K562 (cell line): ENCODE measurements around the gene AGRN. TPM values are rescaled to one million over a fixed set of nuclear protein-coding genes. Genes with fewer than 3 reads are reported as not detected.

Experiments
- BRCA1 ChIP-seq, 2 experiments: fragments of 450-650 bp in 1 of 2; sonication (generic) in 1 of 2; formaldehyde crosslinking in 1 of 2; IDR thresholded peaks; 2 replicates each; pipeline versions ENCODE4 v1.5.0 to v1.6.1; 2017 to 2020; ENCODE audit warnings: mild to moderate bottlenecking in 1 of 2, missing genetic modification reagents in 1 of 2
- DACH1 ChIP-seq: fragments of 450-650 bp; IDR thresholded peaks from 2 replicates; pipeline ENCODE4 v1.6.1; 2018; ENCODE audit not compliant: partially characterized antibody
- FUS ChIP-seq: fragments of 200-400 bp; formaldehyde crosslinking; optimal IDR thresholded peaks from 2 replicates; pipeline ENCODE3; 2017; ENCODE audit warnings: low read depth, low read length
- GATAD2B ChIP-seq: fragments of 450-650 bp; IDR thresholded peaks from 2 replicates; pipeline ENCODE4 v1.6.1; 2017; ENCODE audit warnings: mild to moderate bottlenecking, borderline replicate concordance
- NRF1 ChIP-seq, 2 experiments: fragments of 450-650 bp; IDR thresholded peaks in 1 of 2; conservative IDR thresholded peaks in 1 of 2; 2 replicates each; pipeline ENCODE4 v1.6.1; 2014; ENCODE audit warnings: mild to moderate bottlenecking in 2 of 2
- PHF8 ChIP-seq: fragments of 200-600 bp; sonication (generic); IDR thresholded peaks from 2 replicates; pipeline ENCODE4 v1.6.1; 2012; ENCODE audit warnings: mixed run types, mild to moderate bottlenecking, inconsistent platforms, low read length, moderate library complexity, borderline replicate concordance
- POLR2B ChIP-seq: fragments of 450-650 bp; IDR thresholded peaks from 2 replicates; pipeline ENCODE4 v1.6.1; 2018; ENCODE audit warnings: low read depth; ENCODE audit not compliant: partially characterized antibody
- RBFOX2 ChIP-seq: fragments of 200-400 bp; formaldehyde crosslinking; IDR thresholded peaks from 2 replicates; pipeline ENCODE4 v1.6.1; 2017; ENCODE audit warnings: low read depth, mild to moderate bottlenecking, low read length, moderate library complexity
- RBM14 ChIP-seq: fragments of 200-400 bp; formaldehyde crosslinking; IDR thresholded peaks from 2 replicates; pipeline ENCODE4 v1.6.1; 2018; ENCODE audit warnings: low read depth, mild to moderate bottlenecking, low read length, moderate library complexity, borderline replicate concordance; ENCODE audit not compliant: insufficient read depth
- TAF1 ChIP-seq: IDR thresholded peaks from 2 replicates; pipeline ENCODE4 v1.6.1; 2011; ENCODE audit warnings: mild to moderate bottlenecking, low read length, moderate library complexity; ENCODE audit not compliant: insufficient read depth, control insufficient read depth, severe bottlenecking; ENCODE audit errors: extremely low read depth
- ZBTB17 ChIP-seq: fragments of 450-650 bp; formaldehyde crosslinking; IDR thresholded peaks from 2 replicates; pipeline ENCODE4 v1.4.0; 2020; ENCODE audit warnings: mild to moderate bottlenecking
- ZFX ChIP-seq: sonication (generic); formaldehyde crosslinking; IDR thresholded peaks from 2 replicates; pipeline ENCODE4 v1.8.0; 2022; ENCODE audit warnings: mild to moderate bottlenecking, missing genetic modification reagents, moderate library complexity
- ZNF24 ChIP-seq: fragments of 450-650 bp; IDR thresholded peaks from 2 replicates; pipeline ENCODE4 v1.6.1; 2016
- ZNF274 ChIP-seq: IDR thresholded peaks from 2 replicates; pipeline ENCODE4 v1.6.1; 2011; ENCODE audit warnings: low read depth, mild to moderate bottlenecking, low read length, moderate library complexity, borderline replicate concordance
- ZNF316 ChIP-seq: fragments of 450-650 bp; IDR thresholded peaks from 2 replicates; pipeline ENCODE4 v1.6.1; 2016
- ZNF695 ChIP-seq: fragments of 450-650 bp; formaldehyde crosslinking; IDR thresholded peaks from 2 replicates; pipeline ENCODE4 v1.4.0; 2020; ENCODE audit warnings: mild to moderate bottlenecking, moderate library complexity
- polyA plus RNA-seq, 8 experiments: library from polyadenylated mRNA; depleted of rRNA in 4 of 8; stranded (reverse) in 5 of 8; unstranded in 3 of 8; fragments of >200 nt; fragmentation: Nextera tagmentation in 2 of 8; fragmentation: Illumina TruSeq in 1 of 8; extraction: Ambion mirVana in 2 of 8; extraction: Trizol in 1 of 8; gene quantifications; 2 replicates each; pipeline versions ENCODE4 v1.2.1 to v1.2.3, GENCODE V29; 2011 to 2014; ENCODE audit warnings: inconsistent platforms in 1 of 8, missing spikeins in 1 of 8
- total RNA-seq, 7 experiments: library from RNA; depleted of rRNA in 6 of 7; stranded (reverse); fragments of >200 nt in 6 of 7; fragmentation: Illumina TruSeq in 2 of 7; extraction: Trizol in 2 of 7; gene quantifications; 2 replicates each; pipeline versions ENCODE4 v1.2.1 to v1.2.3, GENCODE V29; 2011 to 2021; ENCODE audit warnings: low replicate concordance in 1 of 7
- TF ChIP-seq, protein P1 (sequence below): fragments of 250-450 bp; sonication (Bioruptor Pico); IDR thresholded peaks from 2 replicates; pipeline ENCODE4 v1.4.0; 2020
- TF ChIP-seq, protein P2 (sequence below): fragments of 450-650 bp; IDR thresholded peaks from 2 replicates; pipeline ENCODE4 v1.6.1; 2016; ENCODE audit warnings: antibody characterized with exemption
- TF ChIP-seq, protein P3 (sequence below): fragments of 250-450 bp; sonication (Bioruptor Pico); IDR thresholded peaks from 2 replicates; pipeline ENCODE4 v1.8.0; 2021; ENCODE audit warnings: moderate library complexity, mild to moderate bottlenecking, inconsistent platforms

The AGRN gene
- total and polyA plus RNA-seq, 9 of the 15 experiments (the other 6 are each of a cell fraction or from before 2014, with no cell fraction given), result 0.04 to 111 (median 18.1) TPM

DNA sequence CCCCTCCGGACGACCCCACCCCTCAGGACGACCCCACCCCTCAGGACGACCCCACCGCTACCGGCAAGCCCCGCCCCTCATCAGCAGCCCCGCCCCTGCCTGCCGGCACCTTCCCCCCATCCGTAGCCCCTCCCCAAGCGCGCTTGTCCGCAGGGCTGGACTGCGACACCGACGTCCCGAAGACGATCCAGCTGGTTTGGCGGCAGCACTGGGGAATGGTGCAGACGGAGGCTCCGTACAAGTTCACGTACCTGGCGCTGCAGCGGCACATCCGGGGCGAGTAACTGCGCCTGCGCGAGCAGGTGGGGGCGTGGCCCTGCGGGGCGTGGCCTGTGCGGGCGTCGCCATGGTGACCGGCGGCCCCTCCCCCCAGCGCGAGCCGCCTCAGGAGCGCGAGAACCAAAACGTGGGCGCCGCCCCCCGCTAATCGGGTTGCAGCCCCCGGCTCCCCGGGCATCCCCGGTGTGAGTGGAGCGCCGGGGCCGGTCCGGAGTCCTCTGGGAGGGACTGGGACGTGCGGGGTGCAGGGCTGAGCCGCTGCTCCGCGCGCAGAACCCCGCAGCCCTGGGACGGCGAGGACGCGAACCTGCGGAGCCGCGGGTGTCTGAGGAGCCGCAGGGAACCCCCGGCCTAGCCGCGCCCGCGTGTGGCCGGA lies 49.3 kb downstream of the AGRN start (continued):
- TF ChIP-seq, protein P1, sequence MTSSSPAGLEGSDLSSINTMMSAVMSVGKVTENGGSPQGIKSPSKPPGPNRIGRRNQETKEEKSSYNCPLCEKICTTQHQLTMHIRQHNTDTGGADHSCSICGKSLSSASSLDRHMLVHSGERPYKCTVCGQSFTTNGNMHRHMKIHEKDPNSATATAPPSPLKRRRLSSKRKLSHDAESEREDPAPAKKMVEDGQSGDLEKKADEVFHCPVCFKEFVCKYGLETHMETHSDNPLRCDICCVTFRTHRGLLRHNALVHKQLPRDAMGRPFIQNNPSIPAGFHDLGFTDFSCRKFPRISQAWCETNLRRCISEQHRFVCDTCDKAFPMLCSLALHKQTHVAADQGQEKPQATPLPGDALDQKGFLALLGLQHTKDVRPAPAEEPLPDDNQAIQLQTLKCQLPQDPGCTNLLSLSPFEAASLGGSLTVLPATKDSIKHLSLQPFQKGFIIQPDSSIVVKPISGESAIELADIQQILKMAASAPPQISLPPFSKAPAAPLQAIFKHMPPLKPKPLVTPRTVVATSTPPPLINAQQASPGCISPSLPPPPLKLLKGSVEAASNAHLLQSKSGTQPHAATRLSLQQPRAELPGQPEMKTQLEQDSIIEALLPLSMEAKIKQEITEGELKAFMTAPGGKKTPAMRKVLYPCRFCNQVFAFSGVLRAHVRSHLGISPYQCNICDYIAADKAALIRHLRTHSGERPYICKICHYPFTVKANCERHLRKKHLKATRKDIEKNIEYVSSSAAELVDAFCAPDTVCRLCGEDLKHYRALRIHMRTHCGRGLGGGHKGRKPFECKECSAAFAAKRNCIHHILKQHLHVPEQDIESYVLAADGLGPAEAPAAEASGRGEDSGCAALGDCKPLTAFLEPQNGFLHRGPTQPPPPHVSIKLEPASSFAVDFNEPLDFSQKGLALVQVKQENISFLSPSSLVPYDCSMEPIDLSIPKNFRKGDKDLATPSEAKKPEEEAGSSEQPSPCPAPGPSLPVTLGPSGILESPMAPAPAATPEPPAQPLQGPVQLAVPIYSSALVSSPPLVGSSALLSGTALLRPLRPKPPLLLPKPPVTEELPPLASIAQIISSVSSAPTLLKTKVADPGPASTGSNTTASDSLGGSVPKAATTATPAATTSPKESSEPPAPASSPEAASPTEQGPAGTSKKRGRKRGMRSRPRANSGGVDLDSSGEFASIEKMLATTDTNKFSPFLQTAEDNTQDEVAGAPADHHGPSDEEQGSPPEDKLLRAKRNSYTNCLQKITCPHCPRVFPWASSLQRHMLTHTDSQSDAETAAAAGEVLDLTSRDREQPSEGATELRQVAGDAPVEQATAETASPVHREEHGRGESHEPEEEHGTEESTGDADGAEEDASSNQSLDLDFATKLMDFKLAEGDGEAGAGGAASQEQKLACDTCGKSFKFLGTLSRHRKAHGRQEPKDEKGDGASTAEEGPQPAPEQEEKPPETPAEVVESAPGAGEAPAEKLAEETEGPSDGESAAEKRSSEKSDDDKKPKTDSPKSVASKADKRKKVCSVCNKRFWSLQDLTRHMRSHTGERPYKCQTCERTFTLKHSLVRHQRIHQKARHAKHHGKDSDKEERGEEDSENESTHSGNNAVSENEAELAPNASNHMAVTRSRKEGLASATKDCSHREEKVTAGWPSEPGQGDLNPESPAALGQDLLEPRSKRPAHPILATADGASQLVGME (CRISPR knock-in tag), result no peak; the same call in 1 of the 2 replicates
- TF ChIP-seq ZNF24, result peak; percentile 96
- TF ChIP-seq ZNF316, result no peak
- peak; percentile 56; the same call in 1 of the 2 replicates for TF ChIP-seq GATAD2B
- TF ChIP-seq ZNF695 (CRISPR knock-in tag), result no peak
- TF ChIP-seq, protein P2, sequence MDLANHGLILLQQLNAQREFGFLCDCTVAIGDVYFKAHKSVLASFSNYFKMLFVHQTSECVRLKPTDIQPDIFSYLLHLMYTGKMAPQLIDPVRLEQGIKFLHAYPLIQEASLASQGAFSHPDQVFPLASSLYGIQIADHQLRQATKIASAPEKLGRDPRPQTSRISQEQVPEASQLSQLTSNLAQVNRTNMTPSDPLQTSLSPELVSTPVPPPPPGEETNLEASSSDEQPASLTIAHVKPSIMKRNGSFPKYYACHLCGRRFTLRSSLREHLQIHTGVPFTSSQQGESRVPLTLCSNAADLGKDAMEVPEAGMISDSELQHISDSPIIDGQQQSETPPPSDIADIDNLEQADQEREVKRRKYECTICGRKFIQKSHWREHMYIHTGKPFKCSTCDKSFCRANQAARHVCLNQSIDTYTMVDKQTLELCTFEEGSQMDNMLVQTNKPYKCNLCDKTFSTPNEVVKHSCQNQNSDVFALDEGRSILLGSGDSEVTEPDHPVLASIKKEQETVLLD, result peak; percentile 92
- peak; percentile 41; the same call in 1 of the 2 replicates for TF ChIP-seq PHF8
- TF ChIP-seq NRF1 (conservative IDR thresholded peaks at IDR 0.05 in 1 of 2, IDR thresholded peaks at IDR 0.05 in 1 of 2), result peak; percentile 94 to 96
- TF ChIP-seq TAF1, result peak; percentile 32
- TF ChIP-seq, protein P3, sequence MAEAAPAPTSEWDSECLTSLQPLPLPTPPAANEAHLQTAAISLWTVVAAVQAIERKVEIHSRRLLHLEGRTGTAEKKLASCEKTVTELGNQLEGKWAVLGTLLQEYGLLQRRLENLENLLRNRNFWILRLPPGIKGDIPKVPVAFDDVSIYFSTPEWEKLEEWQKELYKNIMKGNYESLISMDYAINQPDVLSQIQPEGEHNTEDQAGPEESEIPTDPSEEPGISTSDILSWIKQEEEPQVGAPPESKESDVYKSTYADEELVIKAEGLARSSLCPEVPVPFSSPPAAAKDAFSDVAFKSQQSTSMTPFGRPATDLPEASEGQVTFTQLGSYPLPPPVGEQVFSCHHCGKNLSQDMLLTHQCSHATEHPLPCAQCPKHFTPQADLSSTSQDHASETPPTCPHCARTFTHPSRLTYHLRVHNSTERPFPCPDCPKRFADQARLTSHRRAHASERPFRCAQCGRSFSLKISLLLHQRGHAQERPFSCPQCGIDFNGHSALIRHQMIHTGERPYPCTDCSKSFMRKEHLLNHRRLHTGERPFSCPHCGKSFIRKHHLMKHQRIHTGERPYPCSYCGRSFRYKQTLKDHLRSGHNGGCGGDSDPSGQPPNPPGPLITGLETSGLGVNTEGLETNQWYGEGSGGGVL (CRISPR knock-in tag), result no peak
- 0 out of 2 replicates have a peak, but pooled peaks have one; percentile 28 for TF ChIP-seq ZFX
- peak; percentile 46 for TF ChIP-seq DACH1
- no peak; the same call in 1 of the 2 replicates for TF ChIP-seq ZBTB17 (CRISPR knock-in tag)
- no peak for TF ChIP-seq ZNF274
- 0 out of 2 replicates have a peak, but pooled peaks have one; percentile 4 for TF ChIP-seq RBM14
- peak; percentile 42 for TF ChIP-seq POLR2B
- peak; percentile 55 for TF ChIP-seq RBFOX2
- peak; percentile 44 for TF ChIP-seq FUS
- no peak for TF ChIP-seq BRCA1 (IDR thresholded peaks at IDR 0.05)
- no peak for TF ChIP-seq BRCA1 (CRISPR knock-in tag; IDR thresholded peaks at IDR 0.05)
